GM19240 (cell line): ENCODE measurements around the gene HOXB4.

Experiments used
- DNase-seq: peaks from one replicate; pipeline ENCODE4 v3.0.0; 2011; ENCODE audit warnings: low spot score; ENCODE audit not compliant: insufficient read length

The HOXB4 gene

GRCh38 chr17:48615047-48615962 lies 37.2 kb upstream of the HOXB4 start, which contains the start of gene HOXB8:
TSS of gene HOXB8 (minus strand) at chr17:48615292. CDS start at chr17:48614704, 588 bp downstream.
- DNase-seq: no peak

DNA sequence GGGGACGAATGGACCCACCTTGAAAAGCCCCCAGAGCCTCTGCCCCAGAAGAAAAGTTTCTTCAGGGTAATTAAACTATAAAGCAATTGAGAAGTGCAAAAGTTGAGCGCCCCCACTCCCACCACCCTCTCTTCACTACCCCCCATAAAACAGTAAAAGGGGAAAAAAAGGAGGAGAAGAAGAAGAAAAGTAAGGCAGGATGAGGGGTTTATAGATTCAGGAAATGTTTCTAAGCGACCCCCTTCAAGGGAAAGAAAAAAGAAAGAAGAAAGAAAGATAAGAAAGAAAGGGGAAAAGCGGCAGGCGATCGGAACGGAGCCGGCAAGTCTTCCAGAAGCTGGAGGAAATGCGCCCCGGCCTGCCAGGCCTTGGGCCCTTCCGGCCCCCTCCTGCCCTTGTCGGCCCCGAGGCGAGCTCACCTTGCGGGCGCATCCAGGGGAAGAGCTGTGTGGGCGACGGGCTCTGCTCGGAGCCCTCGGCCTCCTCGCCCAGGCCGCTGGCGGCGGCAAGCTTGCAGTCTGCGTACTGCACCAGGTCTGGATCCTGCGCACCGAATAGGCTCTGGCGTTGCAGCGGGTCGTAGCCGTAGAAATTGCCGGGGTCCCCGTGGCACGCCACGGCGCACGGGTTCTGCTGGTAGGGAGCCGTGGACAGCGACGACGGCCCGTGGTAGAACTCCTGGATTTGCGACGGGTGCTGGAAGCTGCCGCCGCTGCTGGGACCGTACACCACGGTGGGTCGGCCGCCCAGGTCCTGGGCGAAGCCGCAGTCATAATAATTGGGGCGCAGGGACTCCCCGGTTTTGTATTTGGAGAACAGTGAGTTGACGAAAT lies 35.9 kb upstream of the HOXB4 start:
- no peak for DNase-seq

GRCh38 chr17:48612854-48613691 lies 34.9 kb upstream of the HOXB4 start:
- DNase-seq: no peak

GRCh38 chr17:48612456-48612853 lies 34.3 kb upstream of the HOXB4 start:
- DNase-seq: no peak

DNA sequence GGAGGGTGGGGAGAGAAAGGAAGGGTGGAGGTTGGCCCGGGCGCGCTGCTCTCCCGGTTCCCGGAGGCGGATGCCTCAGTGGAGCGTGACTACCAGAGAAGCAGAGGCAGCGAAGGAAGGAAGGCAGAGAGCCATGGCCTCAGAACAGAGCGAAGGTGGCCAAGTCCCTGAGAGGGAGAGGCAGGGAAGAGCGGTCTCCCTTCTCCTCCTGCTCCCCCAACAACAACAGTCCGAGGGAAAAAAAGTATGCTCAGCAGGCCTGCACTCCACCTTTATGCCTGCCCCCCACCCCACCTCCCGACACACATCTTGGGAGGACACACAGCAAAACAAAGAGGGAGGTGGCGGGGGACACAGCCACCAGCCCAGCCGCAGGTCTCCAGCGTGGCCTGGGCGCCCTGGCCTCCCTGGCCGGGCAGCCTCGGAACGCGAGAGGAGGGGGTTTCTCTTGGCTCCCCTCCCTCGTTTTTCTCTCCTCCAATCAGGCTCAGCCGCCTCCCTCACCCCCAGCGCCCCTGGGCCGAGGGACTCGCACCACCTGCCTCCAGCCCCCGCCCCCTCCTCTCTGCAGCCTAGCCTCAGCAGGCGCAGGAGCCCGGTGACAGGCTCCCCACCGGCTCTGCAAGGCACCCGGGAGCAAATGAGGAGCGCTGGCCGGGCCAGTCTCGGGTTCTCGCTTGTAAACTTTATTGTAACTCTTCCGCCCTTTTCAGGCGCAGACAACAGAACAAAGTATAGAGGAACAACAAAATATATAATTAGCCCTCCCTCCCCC lies 33.7 kb upstream of the HOXB4 start:
- DNase-seq: no peak

- DNase-seq: no peak
These were observed 33.1 kb upstream of the HOXB4 start for GRCh38 chr17:48611213-48611612.

DNA sequence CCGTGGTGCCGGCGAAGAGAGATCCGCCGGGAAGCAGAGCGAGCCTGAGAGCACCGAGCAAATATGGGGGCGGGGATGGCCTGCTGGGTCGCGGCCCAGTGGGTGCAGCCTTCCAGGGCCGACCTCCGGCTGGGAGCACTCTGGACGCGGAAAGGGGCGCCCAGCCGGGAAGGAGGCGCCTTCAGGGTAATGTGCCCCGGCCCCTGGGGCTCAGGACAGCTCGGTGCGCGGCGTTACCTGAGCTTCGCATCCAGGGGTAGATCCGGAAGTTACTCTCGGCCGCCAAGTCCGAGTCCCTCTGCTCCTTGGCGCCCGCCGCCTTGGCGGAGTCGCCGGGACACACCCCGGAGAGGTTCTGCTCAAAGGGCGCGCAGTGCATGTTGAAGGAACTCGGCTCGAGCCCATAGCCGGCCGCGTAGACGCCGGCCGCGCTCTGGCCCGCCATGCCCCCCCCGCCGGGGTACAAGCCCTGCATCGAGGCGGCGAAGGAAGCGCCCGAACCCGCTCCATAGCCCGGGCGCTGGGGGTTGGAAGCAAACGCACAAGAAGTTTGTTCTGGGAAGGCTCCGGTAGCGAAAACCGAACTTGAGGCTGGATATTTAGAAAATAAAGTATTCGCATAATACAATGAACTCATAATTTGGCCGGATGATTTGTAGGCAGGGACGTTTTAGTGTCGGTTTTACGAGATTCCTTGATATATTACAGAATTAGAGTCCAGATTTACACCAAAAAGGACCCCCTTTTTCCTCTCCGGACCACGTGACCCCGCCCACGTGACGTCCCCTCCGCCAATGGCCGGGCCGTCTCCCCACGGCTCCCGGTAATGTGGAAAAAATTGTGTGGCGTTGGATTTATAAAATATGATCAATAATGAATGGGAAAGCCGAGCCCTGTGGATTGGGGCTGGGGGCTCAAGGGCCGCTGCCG lies 32.4 kb upstream of the HOXB4 start, which contains the start of gene HOXB7:
Gene HOXB7 (minus strand): TSS at position 736 of the 930 bp plus-strand sequence. CDS start 99 bp downstream, at position 637.
- DNase-seq: peak; percentile 75

DNA sequence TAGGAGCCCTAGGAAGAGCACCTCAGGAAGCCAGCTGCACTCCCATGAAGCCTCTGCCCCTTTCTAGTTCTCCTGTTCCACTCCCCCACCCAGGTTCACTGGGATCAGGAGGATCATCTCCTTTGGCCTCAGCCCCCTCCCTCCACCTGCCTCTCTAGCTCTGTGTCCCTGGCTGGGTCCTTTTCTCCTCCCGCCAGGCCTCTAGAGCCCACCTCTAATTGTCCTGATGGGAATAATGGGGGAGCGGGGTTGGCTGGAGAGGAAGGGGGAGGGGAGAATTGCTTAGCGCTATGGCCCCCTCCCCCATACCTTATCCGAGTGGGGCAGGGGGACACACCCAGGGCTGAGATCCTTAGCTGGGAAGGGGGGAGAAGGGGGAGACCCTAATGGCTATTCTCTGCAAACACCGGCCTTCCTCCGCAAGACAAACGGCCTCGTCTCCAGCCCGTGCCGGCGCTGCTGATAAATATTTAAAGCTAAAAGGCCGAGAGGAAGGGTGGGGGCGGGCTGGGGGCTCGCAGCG lies 31.7 kb upstream of the HOXB4 start:
- no peak for DNase-seq

DNA sequence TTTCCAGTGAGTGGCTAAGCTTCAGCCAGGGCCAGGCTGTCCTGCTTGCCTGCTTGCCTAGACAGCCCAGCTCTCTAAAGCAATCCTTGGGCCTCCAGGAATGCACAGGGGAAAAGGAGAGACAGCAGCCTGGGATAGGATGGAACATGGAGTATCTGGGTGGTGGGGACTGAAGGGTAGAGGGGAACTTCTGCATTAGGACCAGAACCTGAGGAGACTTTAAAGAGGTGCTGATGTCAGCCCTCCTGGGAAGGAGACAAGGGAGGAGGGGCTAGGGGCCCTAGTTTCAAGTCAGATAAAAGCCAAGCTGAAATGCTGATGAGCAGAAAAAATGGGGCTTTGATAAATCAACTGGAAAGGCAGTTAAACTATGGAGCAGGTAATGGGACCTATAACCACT lies 30.9 kb upstream of the HOXB4 start:
- DNase-seq: no peak

DNA sequence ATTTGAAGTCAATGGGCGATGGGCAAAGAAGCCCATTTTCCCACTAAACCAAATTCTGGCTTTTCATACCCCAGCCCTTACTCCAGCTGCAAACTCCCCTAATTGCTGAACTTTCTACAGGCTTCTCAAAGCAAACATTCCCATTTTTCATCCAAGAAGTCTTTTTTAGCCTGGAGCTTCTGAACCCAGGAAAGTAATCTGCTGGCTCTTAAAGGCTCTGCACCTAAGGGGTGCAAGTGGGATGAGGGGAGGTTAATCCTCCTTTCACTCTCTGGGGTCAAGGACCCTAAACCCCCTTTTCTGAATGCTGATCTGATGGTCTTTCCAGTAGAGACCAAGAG lies 30.3 kb upstream of the HOXB4 start:
- DNase-seq: no peak

DNA sequence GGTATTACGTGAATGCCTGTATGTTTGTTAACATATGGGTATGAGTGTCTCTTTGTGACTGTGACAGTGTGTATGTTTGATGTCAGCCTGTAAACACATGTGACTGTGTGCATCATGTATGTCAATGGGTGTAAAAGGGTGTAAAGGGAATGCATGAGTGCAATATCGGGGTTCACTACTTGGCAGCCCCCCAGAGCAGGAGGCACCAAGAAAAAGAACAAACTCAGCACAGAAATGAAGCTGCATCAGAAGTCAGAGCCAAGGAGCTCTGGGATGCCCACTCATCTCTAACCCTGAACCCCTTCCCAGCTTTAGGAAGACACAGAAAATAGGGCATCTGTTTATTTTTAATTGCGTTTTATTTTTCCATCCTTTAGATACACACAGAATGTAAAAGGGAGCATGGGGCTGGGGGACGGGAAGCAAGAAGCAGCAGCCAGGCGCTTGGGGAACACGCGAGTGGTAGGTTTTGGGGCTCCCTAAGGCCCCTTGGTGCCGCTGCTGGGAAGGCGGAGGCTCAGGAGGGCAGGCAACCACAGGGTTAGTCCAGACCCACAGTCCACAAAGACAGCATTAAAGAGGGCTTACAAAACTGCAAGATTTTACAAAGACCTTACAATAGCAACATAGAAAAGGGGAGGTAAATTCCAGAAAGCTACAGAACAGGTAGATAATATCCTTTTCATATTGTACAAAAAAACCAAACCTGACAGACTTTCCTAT lies 28.9 kb upstream of the HOXB4 start:
- DNase-seq: no peak

GRCh38 chr17:48605991-48606891 lies 28.1 kb upstream of the HOXB4 start:
- no peak for DNase-seq

DNA sequence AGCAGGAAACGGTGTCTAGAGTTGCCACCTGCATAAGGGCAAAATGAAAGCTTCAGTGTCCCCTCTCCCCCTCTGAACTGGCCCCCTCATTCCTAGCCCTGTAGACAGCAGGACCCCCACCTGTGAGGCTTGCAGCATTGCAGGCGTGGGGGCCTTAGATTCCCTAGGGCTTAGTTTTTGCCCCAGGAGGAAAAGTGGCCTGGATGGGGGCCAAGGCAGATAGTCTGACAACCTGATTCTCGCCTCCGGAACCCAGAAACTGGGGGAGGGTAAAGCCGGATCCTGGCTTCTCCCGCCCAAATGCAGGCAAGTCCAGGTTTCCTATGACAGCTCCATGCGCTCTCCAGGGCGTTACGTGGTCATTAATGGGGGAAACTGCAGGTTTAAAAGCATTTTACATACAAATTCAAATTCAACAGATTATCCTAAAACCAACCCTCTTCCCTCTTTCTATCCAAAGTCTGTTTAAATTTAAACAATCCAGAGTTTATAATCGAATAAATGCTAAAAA lies 27.3 kb upstream of the HOXB4 start:
- DNase-seq: no peak

DNA sequence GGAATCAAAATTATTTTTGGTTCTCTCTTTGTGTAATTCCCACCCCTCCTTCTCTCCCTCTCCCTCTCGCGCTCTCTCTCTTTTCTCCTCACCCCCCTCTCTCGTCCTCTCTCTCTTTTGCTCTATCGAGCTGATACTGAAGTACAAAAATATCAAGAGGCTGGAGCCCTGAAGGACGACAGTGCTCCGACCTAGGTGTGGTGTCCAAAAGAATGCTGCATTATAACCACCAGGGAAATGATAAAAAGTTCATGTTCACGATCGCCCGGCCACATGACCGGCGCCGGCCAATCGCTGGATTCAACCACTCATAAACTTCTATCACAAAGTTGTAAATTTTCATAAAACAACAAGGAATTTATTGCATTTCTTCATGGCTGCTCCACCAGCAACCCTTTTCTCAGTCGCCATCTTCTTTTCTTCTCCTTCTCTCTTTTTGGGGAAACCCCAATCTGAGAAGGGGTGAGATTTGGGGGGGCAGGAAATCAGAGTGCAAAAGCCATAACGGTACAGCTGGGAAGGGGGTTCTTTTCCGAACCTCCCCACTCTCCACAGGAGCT lies 26.7 kb upstream of the HOXB4 start, which contains the start of gene HOXB6:
Gene HOXB6 (minus strand): TSS at position 217 of the 560 bp plus-strand sequence. CDS start 6,836 bp downstream, outside the sequence.
- DNase-seq: no peak

- DNase-seq: no peak
These were observed 26.0 kb upstream of the HOXB4 start for GRCh38 chr17:48603959-48604769.
